ENCODE measurements around the gene SOBP. TPM values are rescaled to one million over a fixed set of nuclear protein-coding genes. Genes with fewer than 3 reads are reported as not detected.
A peak's percentile ranks its signal among the peaks of the same experiment; 100 is the strongest.

Gene SOBP
- total RNA-seq, 3 donors from 2014 or later = 5.6 to 8.2 (median 7.0) TPM

GRCh38 chr6:107666981-107667601 is 177.2 kb downstream of the SOBP start:
- Histone ChIP-seq H3K36me3 (no peaks in the 10 kb centered on the region), H3K27me3 (no peaks in the 10 kb centered on the region), H3K27ac (peak overlapping the region; percentile 17 to 27), H3K9me3 (no peaks in the 10 kb centered on the region), H3K4me3 (no peak overlapping the region), H3K4me1 (no peaks in the 10 kb centered on the region)
- no peak for TF ChIP-seq POLR2A (IDR thresholded peaks at IDR 0.05)
- TF ChIP-seq, protein P1, sequence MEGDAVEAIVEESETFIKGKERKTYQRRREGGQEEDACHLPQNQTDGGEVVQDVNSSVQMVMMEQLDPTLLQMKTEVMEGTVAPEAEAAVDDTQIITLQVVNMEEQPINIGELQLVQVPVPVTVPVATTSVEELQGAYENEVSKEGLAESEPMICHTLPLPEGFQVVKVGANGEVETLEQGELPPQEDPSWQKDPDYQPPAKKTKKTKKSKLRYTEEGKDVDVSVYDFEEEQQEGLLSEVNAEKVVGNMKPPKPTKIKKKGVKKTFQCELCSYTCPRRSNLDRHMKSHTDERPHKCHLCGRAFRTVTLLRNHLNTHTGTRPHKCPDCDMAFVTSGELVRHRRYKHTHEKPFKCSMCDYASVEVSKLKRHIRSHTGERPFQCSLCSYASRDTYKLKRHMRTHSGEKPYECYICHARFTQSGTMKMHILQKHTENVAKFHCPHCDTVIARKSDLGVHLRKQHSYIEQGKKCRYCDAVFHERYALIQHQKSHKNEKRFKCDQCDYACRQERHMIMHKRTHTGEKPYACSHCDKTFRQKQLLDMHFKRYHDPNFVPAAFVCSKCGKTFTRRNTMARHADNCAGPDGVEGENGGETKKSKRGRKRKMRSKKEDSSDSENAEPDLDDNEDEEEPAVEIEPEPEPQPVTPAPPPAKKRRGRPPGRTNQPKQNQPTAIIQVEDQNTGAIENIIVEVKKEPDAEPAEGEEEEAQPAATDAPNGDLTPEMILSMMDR (IDR thresholded peaks at IDR 0.05) = no peak
- no peak for TF ChIP-seq POLR2AphosphoS5 (IDR thresholded peaks at IDR 0.05)
- intact Hi-C loops (cut with DNase I; ENCODE audit: low total_unique reads) = no loop called here
- DNase-seq (ENCODE audit: low spot score in 2 of 2) = no peak

DNA sequence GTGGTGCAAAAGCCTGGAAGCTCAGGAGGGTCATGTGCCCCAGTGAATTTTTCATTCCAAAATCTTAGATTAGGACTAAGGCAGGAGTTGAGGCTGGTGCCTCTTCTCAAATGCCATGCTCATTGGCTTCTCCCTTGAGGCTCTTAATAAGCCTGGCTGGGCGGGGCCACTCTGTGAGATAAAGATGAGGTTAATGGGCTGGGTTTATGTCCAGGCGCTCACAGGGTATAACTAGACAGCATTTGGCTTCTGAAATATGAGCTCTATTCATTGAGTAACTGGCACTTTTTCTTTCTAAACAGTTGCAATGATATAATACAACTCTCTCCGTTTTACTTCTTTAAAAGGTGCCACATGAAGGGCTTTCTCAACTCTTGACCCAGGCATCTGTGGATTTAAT is 177.9 kb downstream of the SOBP start:
- no peak for DNase-seq (ENCODE audit: low spot score in 2 of 2)
- H3K27ac ChIP-seq = no peak overlapping the region
- no peaks in the 10 kb centered on the region for H3K36me3 ChIP-seq
- intact Hi-C loops (cut with DNase I; ENCODE audit: low total_unique reads) = no loop called here
- H3K27me3 ChIP-seq = no peaks in the 10 kb centered on the region
- no peaks in the 10 kb centered on the region for H3K4me1 ChIP-seq
- H3K9me3 ChIP-seq = no peaks in the 10 kb centered on the region
- TF ChIP-seq, protein P1 (IDR thresholded peaks at IDR 0.05) = no peak
- TF ChIP-seq POLR2AphosphoS5 (IDR thresholded peaks at IDR 0.05) = no peak
- TF ChIP-seq POLR2A (IDR thresholded peaks at IDR 0.05) = no peak
- no peak overlapping the region for H3K4me3 ChIP-seq

DNA sequence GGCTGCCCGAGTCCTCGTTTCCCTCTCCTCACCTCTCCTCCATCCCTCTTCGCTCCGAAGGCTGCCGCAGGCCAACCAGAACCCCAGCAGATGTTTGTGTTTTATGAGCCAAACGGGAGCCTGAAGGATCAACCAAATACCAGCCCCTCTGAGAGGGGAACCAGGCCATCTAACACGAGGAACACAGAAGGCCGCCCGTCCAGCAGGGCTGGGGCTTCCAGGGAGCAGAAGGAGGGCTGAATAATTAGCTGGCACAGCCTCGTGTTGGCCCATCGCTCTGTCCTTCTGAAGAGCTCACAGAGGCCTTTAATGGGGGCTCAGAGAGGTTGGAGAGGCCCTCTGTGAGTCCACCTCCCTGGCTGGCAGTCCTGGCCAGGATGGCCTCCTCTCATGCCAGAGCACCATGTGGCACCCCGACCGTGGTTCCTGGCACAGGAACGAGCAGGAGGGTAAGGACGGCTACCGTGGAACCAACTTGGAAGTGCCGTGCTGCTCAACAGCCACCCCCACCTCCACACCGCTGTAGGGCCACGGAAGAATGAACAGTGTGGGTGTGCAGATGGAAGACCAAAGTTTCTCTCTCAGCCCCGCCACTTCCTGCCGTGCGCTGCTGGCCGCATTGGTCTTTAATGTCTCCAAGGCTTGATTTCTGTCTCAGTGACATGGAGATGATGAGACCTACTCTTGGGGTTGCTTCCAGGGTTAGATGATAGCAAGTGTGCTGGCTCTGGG is 179.0 kb downstream of the SOBP start:
- TF ChIP-seq, protein P1 (IDR thresholded peaks at IDR 0.05) = no peak
- no peak for TF ChIP-seq POLR2AphosphoS5 (IDR thresholded peaks at IDR 0.05)
- no peak for TF ChIP-seq POLR2A (IDR thresholded peaks at IDR 0.05)
- DNase-seq (ENCODE audit: low spot score in 2 of 2) = no peak
- Histone ChIP-seq H3K4me3 (no peak overlapping the region), H3K36me3 (no peaks in the 10 kb centered on the region), H3K27ac (no peak overlapping the region), H3K9me3 (no peaks in the 10 kb centered on the region), H3K27me3 (no peaks in the 10 kb centered on the region), H3K4me1 (no peaks in the 10 kb centered on the region)
- intact Hi-C loops (cut with DNase I; ENCODE audit: low total_unique reads) = no loop called here

- TF ChIP-seq, protein P1 (IDR thresholded peaks at IDR 0.05) = no peak
- TF ChIP-seq POLR2A (IDR thresholded peaks at IDR 0.05) (no peak), POLR2AphosphoS5 (IDR thresholded peaks at IDR 0.05) (no peak)
- intact Hi-C loops (cut with DNase I; ENCODE audit: low total_unique reads) = no loop called here
- Histone ChIP-seq H3K4me1 (peaks cover 0 to 3% of the 10 kb centered on the region in 2 donors), H3K27ac (no peak overlapping the region), H3K4me3 (no peak overlapping the region), H3K9me3 (no peaks in the 10 kb centered on the region), H3K36me3 (no peaks in the 10 kb centered on the region), H3K27me3 (no peaks in the 10 kb centered on the region)
- DNase-seq (ENCODE audit: low spot score in 2 of 2) = no peak
These were observed 180.9 kb downstream of the SOBP start for GRCh38 chr6:107670792-107671199.

DNA sequence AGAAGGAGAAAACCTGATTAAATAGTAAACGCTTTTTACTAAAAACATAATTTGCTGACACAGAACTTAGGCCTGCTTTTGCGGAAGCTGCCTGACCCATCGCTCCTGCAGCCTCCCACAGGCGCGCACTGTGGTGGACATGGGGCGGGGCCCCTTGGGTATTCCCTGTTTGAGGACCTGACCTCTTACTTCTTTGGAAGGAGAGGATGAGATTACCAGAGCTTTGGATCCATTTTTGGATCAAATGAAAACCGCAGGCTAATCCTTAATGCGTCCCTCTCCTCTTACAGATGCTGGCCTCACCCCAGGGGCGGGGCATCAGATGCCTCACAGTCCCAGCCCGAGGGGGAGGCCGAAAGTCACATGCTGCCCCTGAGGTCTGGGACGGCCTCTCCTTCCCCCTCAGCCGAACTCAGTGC is 183.2 kb downstream of the SOBP start:
- TF ChIP-seq POLR2A (IDR thresholded peaks at IDR 0.05) = no peak
- TF ChIP-seq, protein P1 (IDR thresholded peaks at IDR 0.05) = no peak
- TF ChIP-seq POLR2AphosphoS5 (IDR thresholded peaks at IDR 0.05) = no peak
- H3K4me3 ChIP-seq = no peak overlapping the region
- peaks cover 0 to 3% of the 10 kb centered on the region in 2 donors for H3K4me1 ChIP-seq
- no peaks in the 10 kb centered on the region for H3K27me3 ChIP-seq
- no peaks in the 10 kb centered on the region for H3K36me3 ChIP-seq
- intact Hi-C loops (cut with DNase I; ENCODE audit: low total_unique reads) = no loop called here
- H3K9me3 ChIP-seq = no peaks in the 10 kb centered on the region
- DNase-seq (ENCODE audit: low spot score in 2 of 2) = no peak
- peak overlapping the region; percentile 45 to 64 for H3K27ac ChIP-seq

Measured in breast epithelium (tissue), 4 donors.